PC-3 (cell line): ENCODE data around the gene PBX2.

Experiments used
- EZH2 ChIP-seq: fragments of 300-600 bp; sonication (generic); IDR thresholded peaks from one replicate; pipeline ENCODE4 v1.6.1; 2017; ENCODE audit warnings: antibody characterized with exemption, mild to moderate bottlenecking, low read length; ENCODE audit not compliant: unreplicated experiment
- TF ChIP-seq, protein P1 (sequence below): fragments of 300-600 bp; sonication (generic); conservative IDR thresholded peaks from 2 replicates; pipeline ENCODE4 v1.5.1; 2017; ENCODE audit warnings: antibody characterized with exemption, low read depth, mild to moderate bottlenecking, low read length

DNA sequence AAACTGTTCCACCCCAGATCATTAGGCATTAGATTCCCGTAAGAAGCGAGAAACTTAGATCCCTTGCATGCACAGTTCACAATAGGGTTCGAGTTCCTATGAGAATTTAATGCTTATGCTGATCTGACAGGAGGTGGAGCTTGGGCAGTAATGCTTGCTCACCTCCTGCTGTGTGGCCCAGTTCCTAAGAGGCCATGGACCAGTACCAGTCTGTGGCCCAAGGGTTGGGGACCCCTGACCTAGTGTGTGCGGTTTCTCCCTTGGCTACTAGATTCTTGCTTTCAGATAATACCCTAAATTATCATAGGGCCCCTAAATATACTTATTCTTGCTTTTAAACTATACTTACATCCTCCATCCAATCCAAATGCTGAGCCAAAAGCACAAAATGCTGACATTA is 4.4 kb upstream of the PBX2 start:
- TF ChIP-seq, protein P1, sequence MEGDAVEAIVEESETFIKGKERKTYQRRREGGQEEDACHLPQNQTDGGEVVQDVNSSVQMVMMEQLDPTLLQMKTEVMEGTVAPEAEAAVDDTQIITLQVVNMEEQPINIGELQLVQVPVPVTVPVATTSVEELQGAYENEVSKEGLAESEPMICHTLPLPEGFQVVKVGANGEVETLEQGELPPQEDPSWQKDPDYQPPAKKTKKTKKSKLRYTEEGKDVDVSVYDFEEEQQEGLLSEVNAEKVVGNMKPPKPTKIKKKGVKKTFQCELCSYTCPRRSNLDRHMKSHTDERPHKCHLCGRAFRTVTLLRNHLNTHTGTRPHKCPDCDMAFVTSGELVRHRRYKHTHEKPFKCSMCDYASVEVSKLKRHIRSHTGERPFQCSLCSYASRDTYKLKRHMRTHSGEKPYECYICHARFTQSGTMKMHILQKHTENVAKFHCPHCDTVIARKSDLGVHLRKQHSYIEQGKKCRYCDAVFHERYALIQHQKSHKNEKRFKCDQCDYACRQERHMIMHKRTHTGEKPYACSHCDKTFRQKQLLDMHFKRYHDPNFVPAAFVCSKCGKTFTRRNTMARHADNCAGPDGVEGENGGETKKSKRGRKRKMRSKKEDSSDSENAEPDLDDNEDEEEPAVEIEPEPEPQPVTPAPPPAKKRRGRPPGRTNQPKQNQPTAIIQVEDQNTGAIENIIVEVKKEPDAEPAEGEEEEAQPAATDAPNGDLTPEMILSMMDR: no peak
- TF ChIP-seq EZH2: no peak
